Fibroblast of peridontal ligament (primary cell): ENCODE results near the gene CD93.

Experiments used
- DNase-seq: peaks from one replicate; pipeline ENCODE4 v3.0.0-alpha.2; 2010; ENCODE audit errors: extremely low read depth

CD93 gene

GRCh38 chr20:23034721-23035671 is 51.1 kb downstream of the CD93 start, which contains the start of gene SSTR4:
SSTR4 (plus strand) TSS chr20:23035312; CDS start chr20:23035484, 172 bp downstream.
- DNase-seq: no peak

GRCh38 chr20:23033918-23034317 is 52.2 kb downstream of the CD93 start:
- DNase-seq: no peak

- DNase-seq: no peak
Observed at GRCh38 chr20:23032750-23033078, 53.4 kb downstream of the CD93 start.

GRCh38 chr20:23032056-23032749 is 53.9 kb downstream of the CD93 start:
- no peak for DNase-seq

GRCh38 chr20:23031346-23031745 is 54.8 kb downstream of the CD93 start:
- DNase-seq: no peak
